GM10248 (cell line): ENCODE results near the gene LIMA1.

Experiments
- CTCF ChIA-PET: fragments of 300-600 bp; sonication (Branson Sonifier 250); formaldehyde crosslinking; extraction: SDS; loops from one replicate; lab custom pipeline; 2021; ENCODE audit warnings: antibody characterized with exemption; lab: Yijun Ruan, JAX
- POLR2A ChIA-PET: fragments of 350-650 bp; sonication (Branson Sonifier 250); formaldehyde crosslinking; extraction: SDS; loops from one replicate; lab custom pipeline; 2020; ENCODE audit warnings: antibody characterized with exemption; lab: Yijun Ruan, JAX
- DNase-seq: peaks from one replicate; pipeline ENCODE4 v3.0.0; 2012; ENCODE audit errors: extremely low spot score
- TF ChIP-seq, protein P1 (sequence below): IDR thresholded peaks from 2 replicates; pipeline ENCODE4 v1.5.1; 2012; ENCODE audit warnings: mild to moderate bottlenecking, low read depth; ENCODE audit errors: extremely low read depth, missing control alignments, control extremely low read depth

Gene LIMA1

DNA sequence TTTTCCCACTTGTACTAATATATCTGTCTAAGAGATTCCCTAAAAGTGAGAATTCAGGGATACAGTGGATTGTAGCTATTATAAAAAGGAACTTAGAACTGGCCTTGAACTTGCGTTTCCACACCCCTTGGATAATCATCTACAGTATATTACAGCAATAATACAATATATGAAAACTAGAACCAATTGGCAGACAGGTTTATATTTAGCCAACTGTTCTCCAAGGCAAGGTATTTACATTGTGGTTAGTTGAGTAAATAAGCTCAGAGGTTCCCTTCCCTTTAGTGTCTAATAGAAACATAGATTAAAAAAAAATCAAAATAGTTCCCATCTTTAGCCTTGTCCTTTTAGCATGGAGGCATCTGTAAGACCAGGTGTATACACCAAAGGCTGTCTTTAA, 42.1 kb downstream of the LIMA1 start:
- ChIA-PET POLR2A (no interaction called here), CTCF (interaction anchor here (1.2 to 2.1 kb wide), 2 partner anchors 13 to 18 kb away, joined by 3 to 6 read pairs; no protein-coding TSS in a partner anchor)
- no peak for DNase-seq
- TF ChIP-seq, protein P1, sequence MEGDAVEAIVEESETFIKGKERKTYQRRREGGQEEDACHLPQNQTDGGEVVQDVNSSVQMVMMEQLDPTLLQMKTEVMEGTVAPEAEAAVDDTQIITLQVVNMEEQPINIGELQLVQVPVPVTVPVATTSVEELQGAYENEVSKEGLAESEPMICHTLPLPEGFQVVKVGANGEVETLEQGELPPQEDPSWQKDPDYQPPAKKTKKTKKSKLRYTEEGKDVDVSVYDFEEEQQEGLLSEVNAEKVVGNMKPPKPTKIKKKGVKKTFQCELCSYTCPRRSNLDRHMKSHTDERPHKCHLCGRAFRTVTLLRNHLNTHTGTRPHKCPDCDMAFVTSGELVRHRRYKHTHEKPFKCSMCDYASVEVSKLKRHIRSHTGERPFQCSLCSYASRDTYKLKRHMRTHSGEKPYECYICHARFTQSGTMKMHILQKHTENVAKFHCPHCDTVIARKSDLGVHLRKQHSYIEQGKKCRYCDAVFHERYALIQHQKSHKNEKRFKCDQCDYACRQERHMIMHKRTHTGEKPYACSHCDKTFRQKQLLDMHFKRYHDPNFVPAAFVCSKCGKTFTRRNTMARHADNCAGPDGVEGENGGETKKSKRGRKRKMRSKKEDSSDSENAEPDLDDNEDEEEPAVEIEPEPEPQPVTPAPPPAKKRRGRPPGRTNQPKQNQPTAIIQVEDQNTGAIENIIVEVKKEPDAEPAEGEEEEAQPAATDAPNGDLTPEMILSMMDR, result no peak

DNA sequence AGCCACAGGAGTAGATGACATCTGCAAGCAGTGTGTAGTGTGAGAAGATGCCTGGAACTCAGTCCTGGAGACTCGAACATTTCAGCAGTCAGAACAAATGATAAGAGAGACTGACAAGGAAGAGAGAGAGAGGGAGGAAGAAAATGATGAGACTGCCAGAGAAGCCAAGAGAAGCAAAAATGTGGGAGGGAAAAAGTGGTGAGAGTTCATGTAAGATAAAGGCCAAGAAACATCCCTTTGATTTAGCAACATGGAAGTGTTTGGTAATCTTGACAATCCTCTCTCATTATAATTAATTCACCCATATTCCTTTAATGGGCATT, 42.6 kb downstream of the LIMA1 start:
- TF ChIP-seq, protein P1, result no peak
- no peak for DNase-seq
- POLR2A ChIA-PET, result no interaction called here
- CTCF ChIA-PET, result interaction anchor here (1.2 kb wide), 1 partner anchor 14 kb away, joined by 3 read pairs; no protein-coding TSS in a partner anchor

DNA sequence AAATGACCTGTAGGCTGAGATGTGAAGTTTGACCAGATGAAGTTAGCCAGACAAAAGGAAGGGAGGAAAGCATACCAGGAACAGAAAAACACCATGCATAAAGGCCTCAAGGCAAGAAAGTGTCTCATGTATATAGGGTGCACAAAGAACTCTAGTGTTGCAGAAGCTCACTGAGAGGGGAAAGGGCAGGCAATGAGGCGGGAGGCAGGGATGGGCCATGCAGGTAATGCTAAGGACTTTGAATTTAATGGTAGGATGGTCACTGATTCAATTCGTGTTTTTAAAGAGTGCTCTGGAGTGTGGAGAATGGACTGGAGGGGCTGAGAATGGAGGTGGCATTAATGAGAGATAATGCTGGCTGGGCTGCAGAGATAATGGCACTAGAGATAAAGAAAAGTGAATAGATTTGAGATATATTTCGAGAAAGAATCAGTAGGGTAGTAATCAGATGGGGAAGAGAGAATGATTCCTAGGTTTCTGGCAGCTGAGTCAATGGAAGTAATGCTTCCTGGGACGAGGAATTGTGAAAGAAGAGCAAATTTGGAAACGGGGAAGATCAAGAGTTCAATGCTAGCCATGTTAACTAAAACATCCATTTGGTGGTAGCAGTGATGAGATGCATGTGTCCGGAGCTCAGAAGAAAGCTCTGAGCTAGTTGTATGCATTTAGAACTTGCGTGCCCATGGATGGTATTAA, 43.1 kb downstream of the LIMA1 start:
- POLR2A ChIA-PET, result no interaction called here
- no peak for DNase-seq
- CTCF ChIA-PET, result interaction anchor here (1.2 kb wide), 1 partner anchor 14 kb away, joined by 3 read pairs; no protein-coding TSS in a partner anchor
- TF ChIP-seq, protein P1, result no peak

DNA sequence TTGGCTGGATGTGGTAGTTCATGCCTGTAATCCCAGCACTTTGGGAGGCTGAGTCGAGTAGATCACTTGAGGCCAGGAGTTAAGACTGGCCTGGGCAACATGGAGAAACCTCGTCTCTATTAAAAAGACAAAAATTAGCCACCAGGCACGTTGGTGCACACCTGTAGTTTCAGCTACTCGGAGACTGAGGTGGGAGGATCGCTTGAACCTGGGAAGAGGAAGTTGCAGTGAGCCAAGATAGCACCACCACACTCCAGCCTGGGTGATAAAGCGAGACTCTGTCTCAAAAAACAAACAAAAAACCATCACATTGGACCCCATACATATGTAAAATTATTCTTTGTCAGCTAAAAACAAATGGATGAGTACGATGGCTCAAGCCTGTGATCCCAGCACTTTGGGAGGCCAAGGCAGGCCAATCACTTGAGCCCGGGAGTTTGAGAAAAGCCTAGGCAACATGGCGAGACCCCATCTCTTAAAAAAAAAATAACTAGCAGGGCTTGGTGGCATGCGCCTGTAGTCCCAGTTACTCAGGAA, 43.9 kb downstream of the LIMA1 start:
- no peak for DNase-seq
- ChIA-PET CTCF (no interaction called here), POLR2A (no interaction called here)
- TF ChIP-seq, protein P1, result no peak

DNA sequence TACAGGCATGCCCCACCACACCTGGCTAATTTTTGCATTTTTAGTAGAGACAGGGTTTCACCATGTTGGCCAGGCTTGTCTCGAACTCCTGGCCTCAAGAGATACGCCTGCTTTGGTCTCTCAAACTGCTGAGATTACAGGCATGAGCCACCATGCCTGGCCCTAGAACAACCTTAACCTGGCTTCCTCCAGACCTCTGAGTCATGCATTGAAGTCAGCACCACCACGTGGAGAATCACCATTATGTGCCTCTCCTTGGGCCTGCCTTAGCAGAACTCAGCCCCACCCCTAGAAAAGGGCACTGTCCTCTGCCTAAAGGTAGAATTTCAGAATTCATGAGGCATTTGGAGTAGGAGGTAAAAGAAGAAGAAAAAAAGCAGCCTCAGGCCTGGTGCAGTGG, 49.0 kb downstream of the LIMA1 start:
- TF ChIP-seq, protein P1, result no peak
- POLR2A ChIA-PET, result no interaction called here
- no peak for DNase-seq
- CTCF ChIA-PET, result interaction anchor here (0.7 to 1.1 kb wide), 2 partner anchors 47 to 80 kb away, joined by 3 read pairs; no protein-coding TSS in a partner anchor

DNA sequence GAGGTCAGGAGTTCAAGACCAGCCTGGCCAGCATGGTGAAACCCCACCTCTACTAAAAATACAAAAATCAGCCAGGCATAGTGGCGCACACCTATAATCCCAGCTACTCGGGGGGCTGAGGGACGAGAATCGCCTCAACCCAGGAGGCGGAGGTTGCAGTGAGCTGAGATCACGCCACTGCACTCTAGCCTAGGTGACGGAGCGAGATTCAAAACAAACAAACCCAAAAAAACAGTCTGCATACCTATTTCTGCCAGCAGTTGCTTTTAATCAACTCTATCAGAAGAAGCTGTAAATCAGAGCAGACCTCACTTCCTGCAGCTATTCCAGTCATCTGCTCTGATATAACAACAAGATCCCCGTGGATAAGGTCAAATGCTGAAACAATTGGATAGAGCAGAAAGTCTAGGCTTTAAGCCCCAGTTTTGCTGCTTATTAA, 50.5 kb downstream of the LIMA1 start:
- ChIA-PET POLR2A (no interaction called here), CTCF (interaction anchor here (1.6 kb wide), 1 partner anchor 20 kb away, joined by 3 read pairs; no protein-coding TSS in a partner anchor)
- TF ChIP-seq, protein P1, result no peak
- no peak for DNase-seq
